SK-N-SH (cell line): Measurements from ENCODE around the gene ZBTB16. TPM values are rescaled to one million over a fixed set of nuclear protein-coding genes. Genes with fewer than 3 reads are reported as not detected.

Experiments used
- CTCF ChIA-PET: fragments of 300-600, 350-600 bp; formaldehyde crosslinking; extraction: SDS; loops from one replicate; lab custom pipeline; 2021; lab: Yijun Ruan, JAX
- POLR2A ChIA-PET: fragments of 350-600 bp; sonication (Branson Sonifier 250); formaldehyde crosslinking; extraction: SDS; loops from one replicate; lab custom pipeline; 2020; ENCODE audit warnings: antibody characterized with exemption, inconsistent platforms; lab: Yijun Ruan, JAX
- DNase-seq: peaks from one replicate; pipeline ENCODE4 v3.0.0; 2012
- H2AFZ ChIP-seq: fragments of 200-600 bp; sonication (generic); 2 replicates; pipeline ENCODE4 v1.8.1; 2016; ENCODE audit warnings: antibody characterized with exemption, mild to moderate bottlenecking, low read depth
- H3F3A ChIP-seq: fragments of 200-600 bp; sonication (generic); replicated peaks from 2 replicates; pipeline ENCODE3; 2016; ENCODE audit warnings: antibody characterized with exemption, mild to moderate bottlenecking; ENCODE audit not compliant: insufficient read depth
- H3K27ac ChIP-seq, 2 experiments: fragments of 200-500 bp in 1 of 2; fragments of 200-600 bp in 1 of 2; sonication (Bioruptor generic) in 1 of 2; sonication (generic), shearing (Covaris generic) in 1 of 2; 2 replicates each; pipeline versions ENCODE4 v1.5.1 to v1.6.1; 2014 to 2016; ENCODE audit warnings: low read depth in 2 of 2, inconsistent platforms in 1 of 2, low read length in 1 of 2, mild to moderate bottlenecking in 1 of 2, mixed read lengths in 1 of 2
- H3K27me3 ChIP-seq: fragments of 200-600 bp; sonication (generic), shearing (Covaris generic); 2 replicates; pipeline ENCODE4 v1.6.1; 2016; ENCODE audit warnings: mixed run types; ENCODE audit not compliant: insufficient read depth
- H3K36me3 ChIP-seq, 2 experiments: fragments of 200-500 bp in 1 of 2; fragments of 200-600 bp in 1 of 2; sonication (Bioruptor generic) in 1 of 2; sonication (generic) in 1 of 2; replicated peaks in 1 of 2; 2 replicates each; pipeline versions ENCODE3 to v1.5.1; 2014 to 2016; ENCODE audit warnings: low read length in 1 of 2, mild to moderate bottlenecking in 1 of 2; ENCODE audit not compliant: insufficient read depth in 2 of 2, control insufficient read depth in 1 of 2
- H3K4me1 ChIP-seq, 2 experiments: fragments of 200-500 bp in 1 of 2; fragments of 200-600 bp in 1 of 2; sonication (Bioruptor generic) in 1 of 2; sonication (generic), shearing (Covaris generic) in 1 of 2; 2 replicates each; pipeline versions ENCODE4 v1.5.1 to v1.6.1; 2014 to 2016; ENCODE audit warnings: low read depth in 1 of 2, low read length in 1 of 2, mixed run types in 1 of 2; ENCODE audit not compliant: insufficient read depth in 2 of 2, control insufficient read depth in 1 of 2
- H3K4me2 ChIP-seq: fragments of 200-600 bp; sonication (generic), shearing (Covaris generic); 2 replicates; pipeline ENCODE4 v1.6.1; 2017; ENCODE audit warnings: mixed run types
- H3K4me3 ChIP-seq, 2 experiments: fragments of 200-500 bp in 1 of 2; fragments of 200-600 bp in 1 of 2; sonication (Bioruptor generic) in 1 of 2; sonication (generic), shearing (Covaris generic) in 1 of 2; 2 replicates each; pipeline versions ENCODE4 v1.5.1 to v1.8.1; 2014 to 2016; ENCODE audit warnings: low read depth in 2 of 2, inconsistent platforms in 1 of 2, low read length in 1 of 2, mild to moderate bottlenecking in 1 of 2, mixed read lengths in 1 of 2, moderate library complexity in 1 of 2
- H3K79me2 ChIP-seq: fragments of 200-600 bp; sonication (generic); 2 replicates; pipeline ENCODE4 v1.8.1; 2017; ENCODE audit warnings: mild to moderate bottlenecking; ENCODE audit not compliant: insufficient read depth
- H3K9ac ChIP-seq: fragments of 200-600 bp; sonication (generic); 2 replicates; pipeline ENCODE4 v1.6.1; 2017; ENCODE audit warnings: mixed run types
- H3K9me2 ChIP-seq: fragments of 200-600 bp; sonication (generic); 2 replicates; pipeline ENCODE4 v1.6.1; 2017; ENCODE audit warnings: mixed run types
- H3K9me3 ChIP-seq: fragments of 200-600 bp; sonication (generic); 2 replicates; pipeline ENCODE4 v1.6.1; 2017; ENCODE audit warnings: mixed run types, mild to moderate bottlenecking, moderate library complexity
- H4K20me1 ChIP-seq: fragments of 200-600 bp; sonication (generic); 2 replicates; pipeline ENCODE4 v1.6.1; 2017; ENCODE audit warnings: mild to moderate bottlenecking, mixed run types; ENCODE audit not compliant: insufficient read depth
- CHD2 ChIP-seq: fragments of 150-350 bp; IDR thresholded peaks from 2 replicates; pipeline ENCODE4 v1.6.1; 2018; ENCODE audit warnings: low read length; ENCODE audit not compliant: partially characterized antibody
- CTCF ChIP-seq: fragments of 200-600 bp; sonication (generic); IDR thresholded peaks from 2 replicates; pipeline ENCODE4 v1.6.1; 2017; ENCODE audit warnings: antibody characterized with exemption, mild to moderate bottlenecking, moderate library complexity
- ELF1 ChIP-seq: IDR thresholded peaks from 2 replicates; pipeline ENCODE4 v1.4.0; 2012
- FOXJ3 ChIP-seq: sonication (generic); formaldehyde crosslinking; IDR thresholded peaks from 2 replicates; pipeline ENCODE4 v1.5.1; 2020; ENCODE audit warnings: mild to moderate bottlenecking, missing genetic modification reagents
- GABPA ChIP-seq: IDR thresholded peaks from 2 replicates; pipeline ENCODE4 v1.4.0; 2012; ENCODE audit warnings: low read depth, mild to moderate bottlenecking
- IRF3 ChIP-seq: fragments of 150-350 bp; IDR thresholded peaks from 2 replicates; pipeline ENCODE4 v1.6.1; 2016; ENCODE audit warnings: mild to moderate bottlenecking, low read depth, low read length
- MXI1 ChIP-seq: IDR thresholded peaks from 2 replicates; pipeline ENCODE4 v1.6.1; 2012; ENCODE audit warnings: mild to moderate bottlenecking, low read depth, low read length, improper control_type of control experiment
- RAD21 ChIP-seq: IDR thresholded peaks from 2 replicates; pipeline ENCODE4 v1.6.1; 2012; ENCODE audit warnings: mild to moderate bottlenecking, low read length
- RCOR1 ChIP-seq: fragments of 150-350 bp; IDR thresholded peaks from 2 replicates; pipeline ENCODE4 v1.6.1; 2017; ENCODE audit warnings: antibody characterized with exemption, low read length
- RFX5 ChIP-seq: IDR thresholded peaks from 2 replicates; pipeline ENCODE4 v1.6.1; 2012; ENCODE audit warnings: mild to moderate bottlenecking, improper control_type of control experiment, low read length
- RXRA ChIP-seq: IDR thresholded peaks from 2 replicates; pipeline ENCODE4 v1.4.0; 2012; ENCODE audit warnings: low read depth, mild to moderate bottlenecking, borderline replicate concordance
- SMC3 ChIP-seq: IDR thresholded peaks from 2 replicates; pipeline ENCODE4 v1.6.1; 2012; ENCODE audit warnings: low read depth, low read length, improper control_type of control experiment
- TAF1 ChIP-seq: IDR thresholded peaks from 2 replicates; pipeline ENCODE4 v1.6.1; 2012; ENCODE audit warnings: low read depth, mild to moderate bottlenecking, low read length, moderate library complexity, borderline replicate concordance
- TCF12 ChIP-seq: IDR thresholded peaks from 2 replicates; pipeline ENCODE4 v1.4.0; 2012
- USF1 ChIP-seq: IDR thresholded peaks from 2 replicates; pipeline ENCODE4 v1.4.0; 2012; ENCODE audit warnings: low read depth, borderline replicate concordance
- YY1 ChIP-seq: IDR thresholded peaks from 2 replicates; pipeline ENCODE4 v1.4.0; 2012; ENCODE audit warnings: low read depth, mild to moderate bottlenecking
- ZBTB33 ChIP-seq: IDR thresholded peaks from 2 replicates; pipeline ENCODE4 v1.4.0; 2012; ENCODE audit warnings: low read depth, borderline replicate concordance
- WGBS: methylation state at CpG from one replicate; pipeline ENCODE4 v1.1.6; 2017; ENCODE audit warnings: low lambda C conversion rate; 5-methylcytosine and 5-hydroxymethylcytosine counted together
- polyA plus RNA-seq, 3 experiments: library from polyadenylated mRNA; depleted of rRNA; stranded (reverse); fragments of >200 nt; gene quantifications; 2 replicates each; pipeline ENCODE4 v1.2.3, GENCODE V29; 2012

The ZBTB16 gene
- polyA plus RNA-seq, 1 of the 3 experiments (the other 2 are of a cell fraction), result not detected

GRCh38 chr11:114091516-114092397 lies 32.2 kb downstream of the ZBTB16 start (continued):
- no peak for TF ChIP-seq YY1
- no peak for TF ChIP-seq SMC3
- no peak for TF ChIP-seq RXRA
- no peak for TF ChIP-seq RCOR1
- TF ChIP-seq TCF12, result no peak
- no peak for TF ChIP-seq USF1
- no peak for TF ChIP-seq RAD21
- TF ChIP-seq FOXJ3 (CRISPR knock-in tag), result no peak
- TF ChIP-seq RFX5, result no peak
- TF ChIP-seq CTCF, result no peak
- TF ChIP-seq MXI1, result no peak
- no peak for TF ChIP-seq ZBTB33

GRCh38 chr11:114092478-114092877 lies 33.0 kb downstream of the ZBTB16 start:
- DNase-seq, result no peak
- H3K27ac ChIP-seq, result no peak overlapping the region
- H3K9ac ChIP-seq, result no peak overlapping the region
- no peak overlapping the region for H2AFZ ChIP-seq
- H3K9me3 ChIP-seq, result no peaks in the 10 kb centered on the region
- H3K4me3 ChIP-seq, result no peak overlapping the region
- no peaks in the 10 kb centered on the region for H4K20me1 ChIP-seq
- TF ChIP-seq RFX5 (no peak), CHD2 (no peak), IRF3 (no peak), CTCF (no peak), RAD21 (no peak), ELF1 (no peak), TAF1 (no peak), RXRA (no peak), GABPA (no peak)
- ChIA-PET POLR2A (no interaction called here), CTCF (no interaction called here)
- no peaks in the 10 kb centered on the region for H3K9me2 ChIP-seq
- 69% methylated on average over 3 of the region's 3 CpGs for WGBS
- no peaks in the 10 kb centered on the region for H3K79me2 ChIP-seq
- H3F3A ChIP-seq, result no peaks in the 10 kb centered on the region
- H3K27me3 ChIP-seq, result no peaks in the 10 kb centered on the region; the same call in 1 of the 2 replicates
- no peak overlapping the region for H3K4me2 ChIP-seq
- H3K36me3 ChIP-seq, result no peaks in the 10 kb centered on the region
- no peaks in the 10 kb centered on the region; a peak in 1 of 4 replicates for H3K4me1 ChIP-seq
